Activated CD4-positive, alpha-beta T cell treated with anti-CD3 and anti-CD28 coated beads for 4 hours (primary cell): Measurements from ENCODE around the gene VPS54.
A peak's percentile ranks its signal among the peaks of the same experiment; 100 is the strongest.

Source experiments
- DNase-seq, 2 donors: peaks; one replicate each; pipeline ENCODE4 v3.0.0-alpha.2; 2020

The VPS54 gene

DNA sequence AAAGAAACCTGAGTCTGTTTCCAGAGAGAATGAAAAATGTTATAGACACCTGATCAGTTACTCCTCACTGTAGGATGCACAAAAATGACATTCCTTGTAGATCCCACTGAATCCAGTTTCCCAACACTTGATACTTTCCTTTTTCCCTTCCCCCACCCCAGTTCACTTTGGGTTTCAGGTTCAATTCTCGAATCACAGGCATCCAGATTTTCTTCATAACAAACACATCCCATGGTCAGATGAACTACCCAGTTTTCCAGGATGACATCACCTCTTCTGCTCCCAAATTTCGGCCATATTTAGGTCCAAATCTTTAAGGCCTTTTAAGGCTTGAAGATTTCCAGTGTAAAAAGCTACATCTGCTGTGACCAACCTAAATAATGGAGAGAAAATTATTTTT, 126.1 kb downstream of the VPS54 start:
- DNase-seq: no peak

GRCh38 chr2:63891488-63892030, 127.7 kb downstream of the VPS54 start:
- DNase-seq: no peak

GRCh38 chr2:63890678-63891077, 128.6 kb downstream of the VPS54 start:
- no peak for DNase-seq

GRCh38 chr2:63888490-63889402, 130.5 kb downstream of the VPS54 start:
- peak; percentile 3 to 38 for DNase-seq

GRCh38 chr2:63888053-63888452, 131.2 kb downstream of the VPS54 start:
- no peak for DNase-seq

DNA sequence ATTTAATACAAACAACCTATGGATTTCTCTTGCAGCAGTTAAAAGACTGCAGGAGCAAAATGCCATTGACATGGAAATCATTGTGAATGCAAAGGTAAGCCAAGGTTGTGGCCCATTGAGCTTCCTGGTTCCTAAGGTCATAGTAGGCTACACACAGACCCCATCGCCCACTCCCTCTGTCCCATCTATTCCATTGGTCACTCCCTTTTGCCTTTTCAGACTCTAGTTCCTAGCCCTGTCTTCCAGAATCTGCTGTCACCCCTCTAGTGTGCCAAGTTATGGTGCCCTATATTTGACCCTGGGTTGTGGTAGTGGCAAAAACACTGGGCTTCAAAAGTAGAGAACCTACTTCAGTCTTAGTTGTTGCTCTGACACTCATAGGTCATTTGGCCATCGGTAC, 132.8 kb downstream of the VPS54 start:
- no peak for DNase-seq

DNA sequence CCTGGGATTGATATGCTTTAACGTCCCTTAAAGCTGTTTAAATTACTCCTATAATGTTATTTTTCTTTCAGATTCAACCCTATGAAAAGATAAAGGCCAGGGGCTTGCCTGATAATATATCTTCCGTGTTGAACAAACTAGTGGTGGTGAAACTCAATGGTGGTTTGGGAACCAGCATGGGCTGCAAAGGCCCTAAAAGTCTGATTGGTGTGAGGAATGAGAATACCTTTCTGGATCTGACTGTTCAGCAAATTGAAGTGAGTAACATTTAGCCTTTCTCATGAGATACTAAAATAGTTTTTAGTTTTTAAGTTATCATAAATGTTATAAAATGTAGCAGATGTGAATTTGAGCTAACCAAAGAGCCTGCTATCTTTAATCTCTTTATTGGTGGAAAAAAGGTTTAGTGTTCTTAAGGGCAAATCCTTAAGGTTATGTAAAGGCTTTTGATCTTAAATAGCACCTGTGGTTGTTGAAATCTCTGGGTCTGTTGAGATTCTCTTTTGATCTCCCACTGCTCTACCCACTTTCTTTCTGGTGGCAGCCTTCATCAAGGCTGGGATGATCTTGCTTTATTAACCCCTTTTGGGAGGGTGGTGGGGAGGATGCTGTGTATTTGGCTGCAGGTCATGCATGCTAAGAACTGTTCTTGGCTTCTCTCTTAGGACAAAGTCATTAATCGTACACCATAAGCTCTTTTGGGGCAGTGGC, 136.7 kb downstream of the VPS54 start:
- no peak for DNase-seq

DNA sequence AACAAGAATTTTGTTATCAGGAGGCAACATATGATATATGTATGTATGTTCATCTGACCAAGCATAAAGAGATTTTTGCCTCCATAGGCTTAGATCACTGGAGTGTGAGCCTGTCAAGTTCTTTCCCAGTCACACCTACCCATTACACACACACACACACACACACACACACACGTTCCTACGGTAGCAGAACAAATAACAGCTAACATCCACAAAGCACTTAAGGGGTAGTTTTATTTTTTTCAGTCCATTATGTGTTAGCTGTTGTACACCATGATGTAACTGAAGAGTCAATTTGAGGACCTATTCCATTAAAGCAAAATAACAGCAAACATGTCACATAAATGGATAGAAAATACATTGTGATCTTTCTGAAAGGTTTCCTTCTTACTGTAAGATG, 138.0 kb downstream of the VPS54 start:
- DNase-seq: no peak

- DNase-seq: no peak
Observed at GRCh38 chr2:63880625-63881024, 138.6 kb downstream of the VPS54 start.

DNA sequence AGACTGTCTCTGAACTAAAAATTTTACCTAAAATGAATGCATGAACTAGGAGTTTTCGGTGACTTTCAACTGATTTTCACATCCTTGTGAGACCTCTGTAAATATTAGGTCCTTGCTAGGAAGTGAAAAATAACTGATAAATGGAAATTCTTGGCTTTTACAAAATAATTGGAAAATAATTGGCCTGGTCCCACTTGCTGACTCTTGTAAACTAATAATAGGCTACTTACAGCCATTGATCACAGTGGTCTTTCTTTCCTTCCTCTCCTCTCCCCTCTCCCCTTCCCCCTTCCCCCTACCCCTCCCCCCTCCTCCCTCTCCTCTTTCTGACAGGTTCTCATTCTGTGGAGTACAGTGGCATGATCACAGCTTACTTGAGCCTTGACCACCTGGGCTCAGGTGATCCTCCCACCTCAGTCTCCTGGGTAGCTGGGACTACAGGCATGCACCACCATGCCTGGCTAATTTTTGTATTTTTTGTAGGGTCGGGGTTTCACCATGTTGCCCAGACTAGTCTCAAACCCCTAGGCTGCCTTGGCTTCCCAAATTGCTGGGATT, 139.3 kb downstream of the VPS54 start:
- no peak for DNase-seq

GRCh38 chr2:63878486-63878885, 140.7 kb downstream of the VPS54 start:
- DNase-seq: no peak

GRCh38 chr2:63876311-63876710, 142.9 kb downstream of the VPS54 start:
- DNase-seq: no peak

GRCh38 chr2:63875559-63876245, 143.5 kb downstream of the VPS54 start:
- DNase-seq: no peak

DNA sequence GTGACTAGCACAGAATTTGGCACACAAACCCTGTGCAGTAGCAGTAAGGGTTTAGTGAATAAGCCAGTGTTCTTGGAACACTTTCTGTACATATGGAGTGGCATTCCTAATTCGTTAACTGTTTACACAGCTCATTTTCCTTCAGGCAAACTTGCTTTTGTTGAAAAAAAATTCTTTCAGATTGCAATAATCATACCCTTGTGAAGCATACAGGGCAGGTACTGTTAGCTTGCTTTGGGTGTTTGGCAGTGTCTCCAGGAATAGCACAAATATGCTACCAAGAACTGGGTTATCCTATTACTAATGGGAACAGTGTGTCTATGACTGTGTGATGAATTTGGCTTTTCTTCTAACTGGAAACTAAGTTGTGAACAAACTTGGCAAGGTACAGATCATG, 144.1 kb downstream of the VPS54 start:
- DNase-seq: no peak

- no peak for DNase-seq
Observed at GRCh38 chr2:63874204-63875130, 144.8 kb downstream of the VPS54 start.

- DNase-seq: no peak
Observed at GRCh38 chr2:63872571-63873328, 146.5 kb downstream of the VPS54 start.

DNA sequence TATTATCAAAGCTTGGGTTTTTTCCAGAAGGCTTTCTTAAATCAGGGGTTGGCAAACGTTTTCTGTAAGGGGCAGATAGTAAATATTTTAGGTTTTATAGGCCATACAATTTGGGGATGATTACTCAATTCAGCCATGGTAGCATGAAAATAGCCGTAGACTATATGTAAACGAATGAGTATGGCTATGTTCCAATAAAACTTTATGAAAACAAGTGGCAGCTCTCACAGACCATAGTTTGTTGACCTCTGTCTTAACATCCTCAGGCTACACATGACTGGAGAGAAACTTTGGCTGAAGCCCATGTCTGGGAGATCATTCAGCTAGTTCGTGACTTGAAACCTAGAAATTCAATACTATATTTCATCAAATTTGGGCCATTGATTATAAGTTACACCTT, 147.4 kb downstream of the VPS54 start:
- DNase-seq: no peak

DNA sequence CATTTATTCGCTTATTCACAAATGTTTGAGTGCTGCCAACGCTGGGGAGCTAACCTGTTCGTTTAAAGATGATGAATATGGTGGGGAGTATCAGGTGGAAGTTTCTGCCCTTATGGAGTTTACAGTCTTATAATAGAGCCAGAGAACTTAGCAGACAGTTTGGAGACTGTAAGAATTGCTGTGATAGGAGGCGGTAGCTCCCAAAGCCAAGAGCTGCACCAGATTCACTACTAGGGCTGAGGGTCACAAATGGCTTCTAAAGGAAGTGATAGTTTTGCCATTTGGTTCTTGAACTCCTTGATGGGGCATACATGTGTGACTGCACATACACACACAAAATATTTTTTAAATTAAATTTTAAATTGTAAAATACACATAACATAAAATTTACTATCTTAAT, 148.5 kb downstream of the VPS54 start:
- DNase-seq: no peak

DNA sequence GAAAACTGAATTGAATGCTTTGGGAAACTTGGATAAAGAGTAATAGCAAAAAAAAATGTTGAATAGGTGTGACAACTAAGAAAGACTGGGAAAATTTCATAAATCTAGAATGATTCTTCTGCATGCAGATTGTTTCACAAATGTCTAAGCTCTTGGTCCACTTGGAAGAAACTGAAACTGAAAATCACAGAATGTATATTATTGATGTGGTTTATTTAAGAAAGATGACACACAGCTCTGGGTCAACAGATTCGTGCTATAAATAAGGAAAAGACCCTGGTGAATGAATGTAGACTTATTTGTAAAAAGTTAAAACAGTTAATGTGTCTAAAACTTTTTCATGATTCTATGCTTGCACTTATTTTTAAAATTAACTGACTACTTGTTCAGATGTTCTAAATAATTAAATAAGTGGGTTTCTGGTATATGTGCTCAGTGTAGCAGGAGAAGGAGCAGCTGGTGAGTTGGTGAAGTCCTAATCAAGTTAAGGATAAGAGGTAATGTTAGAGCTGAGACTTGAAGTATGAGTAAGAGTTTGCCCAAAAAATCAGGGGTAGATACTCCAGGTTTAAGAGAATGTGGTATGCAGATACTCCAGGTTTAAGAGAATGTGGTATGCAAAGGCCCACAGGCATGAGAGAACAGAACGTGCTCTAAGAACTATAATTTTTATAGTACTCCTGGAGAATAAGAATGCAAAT, 153.1 kb downstream of the VPS54 start:
- no peak for DNase-seq

DNA sequence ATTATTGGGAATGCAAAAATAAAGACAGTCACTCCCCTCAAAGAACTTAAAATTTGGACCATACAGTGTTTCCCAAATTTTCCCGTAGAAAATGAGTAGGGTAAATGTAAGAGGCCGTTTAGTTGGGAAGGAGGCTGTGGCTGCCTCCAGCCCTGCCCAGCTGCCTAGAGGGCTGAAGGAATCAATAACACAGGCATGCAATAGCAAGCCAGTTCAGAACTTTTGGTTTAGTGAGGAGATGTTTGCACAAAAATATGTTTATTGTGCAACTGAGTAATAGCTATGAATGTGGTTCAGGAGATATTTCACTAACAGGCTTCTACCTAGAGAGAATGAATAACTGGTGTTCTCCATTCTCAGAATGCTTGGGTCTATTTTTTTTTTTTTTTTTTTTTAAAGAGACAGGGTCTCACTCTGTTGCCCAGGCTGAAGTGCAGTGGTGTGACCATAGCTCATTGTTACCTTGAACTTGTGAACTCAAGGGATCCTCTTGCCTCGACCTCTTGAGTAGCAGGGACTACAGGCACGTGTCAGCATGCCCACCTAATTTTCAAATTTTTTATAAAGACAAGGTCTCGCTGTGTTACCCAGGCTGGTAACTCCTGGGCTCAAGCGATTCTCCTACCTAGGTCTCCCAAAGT, 153.9 kb downstream of the VPS54 start:
- no peak for DNase-seq
